GM18909 (cell line): ENCODE measurements around the gene HIF3A.
"Not testable (repeated sequence)": the region's sequence is repeated elsewhere in the genome, so short reads cannot be mapped to it uniquely, and the experiment has no call there.

Experiments used
- ATAC-seq: cut with Tn5 transposase; IDR thresholded peaks from one replicate; pipeline ENCODE4 v1.9.1; 2021; ENCODE audit warnings: mild to moderate bottlenecking; ENCODE audit not compliant: unreplicated experiment, poor library complexity

HIF3A gene

DNA sequence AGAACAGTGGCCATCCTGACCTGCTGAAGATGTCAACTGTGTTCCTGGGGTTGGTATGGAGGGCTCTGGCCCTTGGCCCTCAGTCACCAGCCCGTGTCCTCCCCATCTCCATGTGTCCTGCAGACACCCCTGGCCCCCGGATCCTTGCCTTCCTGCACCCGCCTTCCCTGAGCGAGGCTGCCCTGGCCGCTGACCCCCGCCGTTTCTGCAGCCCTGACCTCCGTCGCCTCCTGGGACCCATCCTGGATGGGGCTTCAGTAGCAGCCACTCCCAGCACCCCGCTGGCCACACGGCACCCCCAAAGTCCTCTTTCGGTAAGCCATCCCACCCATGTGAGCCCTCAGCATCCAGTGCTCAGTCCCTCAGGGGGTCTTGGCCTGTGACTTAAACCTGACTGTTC, 24.8 kb downstream of the HIF3A start:
- no peak for ATAC-seq

- not testable (repeated sequence) for ATAC-seq
Observed at GRCh38 chr19:46323227-46323626, 26.4 kb downstream of the HIF3A start.

DNA sequence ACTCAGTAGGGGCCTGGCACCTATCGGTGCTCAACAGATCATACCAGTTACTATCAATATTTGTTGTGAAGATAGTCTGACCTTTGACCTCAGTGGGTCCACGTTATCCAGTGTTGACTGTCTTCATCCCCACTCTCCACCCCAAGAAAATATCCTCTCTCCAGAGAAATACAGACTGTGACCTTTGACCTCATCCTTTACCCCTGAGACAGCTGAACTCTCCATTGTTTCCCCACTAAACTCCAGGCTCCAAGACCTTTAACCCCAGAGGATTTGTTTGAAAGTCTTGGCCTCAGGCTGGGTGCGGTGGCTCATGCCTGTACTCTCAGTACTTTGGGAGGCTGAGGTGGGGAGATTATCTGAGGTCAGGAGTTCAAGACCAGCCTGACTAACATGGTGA, 27.4 kb downstream of the HIF3A start:
- no peak for ATAC-seq

GRCh38 chr19:46326608-46327007, 29.8 kb downstream of the HIF3A start:
- no peak for ATAC-seq

GRCh38 chr19:46328079-46328478, 31.2 kb downstream of the HIF3A start:
- no peak for ATAC-seq

GRCh38 chr19:46330319-46330918, 33.6 kb downstream of the HIF3A start:
- no peak for ATAC-seq

DNA sequence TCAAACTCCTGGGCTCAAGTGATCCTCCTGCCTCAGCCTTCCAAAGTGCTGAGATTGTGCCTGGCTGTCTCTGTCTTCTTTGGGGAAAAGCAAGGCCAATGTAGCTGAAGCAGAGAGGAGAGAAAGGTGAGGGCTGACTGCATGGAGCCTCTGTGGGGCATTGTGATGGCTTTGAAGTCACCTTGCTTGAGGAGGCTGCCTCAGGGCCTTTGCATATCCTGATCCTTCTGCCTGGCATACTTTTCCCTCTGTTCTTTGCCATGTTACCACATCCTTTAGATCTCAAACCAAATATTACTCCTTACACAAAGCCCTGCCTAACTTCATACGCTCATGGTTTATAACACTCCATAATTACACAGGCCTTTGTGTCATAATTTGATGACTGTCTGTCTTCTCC, 40.6 kb downstream of the HIF3A start:
- ATAC-seq, result no peak

GRCh38 chr19:46339446-46339845, 42.6 kb downstream of the HIF3A start:
- ATAC-seq, result no peak

DNA sequence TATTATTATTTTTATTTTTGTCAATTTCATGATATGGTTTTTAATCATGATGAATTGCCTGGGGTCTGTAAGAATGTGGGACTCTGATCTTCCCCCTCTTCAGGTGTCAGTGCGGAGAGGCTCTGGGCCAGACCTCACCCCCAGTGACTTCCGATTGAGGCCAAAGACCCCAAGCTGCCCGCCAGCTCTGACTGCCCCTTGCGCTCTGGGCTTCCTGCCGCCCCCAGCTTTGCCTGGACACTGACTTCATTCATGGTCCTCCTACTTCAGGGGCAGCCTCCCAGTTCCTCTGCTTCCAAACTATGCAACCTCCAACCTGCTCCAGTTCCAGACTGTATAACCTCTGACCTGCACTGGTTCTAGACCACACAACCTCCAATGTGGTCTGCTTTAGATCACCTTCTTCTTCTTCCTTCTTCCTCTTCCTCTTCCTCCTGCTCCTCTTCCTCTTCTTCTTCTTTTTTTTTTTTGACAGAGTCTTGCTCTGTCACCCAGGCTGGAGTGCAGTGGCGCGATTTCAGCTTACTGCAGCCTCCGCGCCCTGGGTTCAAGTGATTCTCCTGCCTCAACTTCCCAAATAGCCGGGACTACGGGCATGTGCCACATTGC, 43.3 kb downstream of the HIF3A start:
- ATAC-seq, result no peak

GRCh38 chr19:46341937-46342336, 45.1 kb downstream of the HIF3A start:
- ATAC-seq, result no peak

GRCh38 chr19:46344363-46344762, 47.5 kb downstream of the HIF3A start:
- ATAC-seq, result no peak

- ATAC-seq, result no peak
Observed at GRCh38 chr19:46345157-46345556, 48.3 kb downstream of the HIF3A start.

- peak; percentile 72 for ATAC-seq
Observed at GRCh38 chr19:46346821-46347571, 50.2 kb downstream of the HIF3A start, which contains the start of gene PPP5C. PPP5C (plus strand) TSS chr19:46347087; CDS start chr19:46347097, 10 bp downstream.

DNA sequence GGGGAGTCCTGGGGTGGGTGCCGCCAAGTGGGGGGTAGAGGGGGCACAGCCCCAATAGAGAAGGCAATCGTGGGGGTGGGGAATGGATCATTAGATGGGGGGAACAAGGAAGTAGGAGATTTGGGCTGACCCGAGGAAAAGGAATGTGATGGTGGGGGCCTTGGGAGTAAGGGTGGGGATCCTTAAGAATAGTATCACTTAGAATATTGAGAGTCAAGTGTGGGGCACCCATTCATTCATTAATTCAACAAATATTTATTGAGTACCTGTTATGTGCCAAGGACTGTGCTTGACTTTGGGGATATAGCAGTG, 50.7 kb downstream of the HIF3A start:
- ATAC-seq, result no peak

GRCh38 chr19:46347985-46348384, 51.1 kb downstream of the HIF3A start:
- ATAC-seq, result no peak

DNA sequence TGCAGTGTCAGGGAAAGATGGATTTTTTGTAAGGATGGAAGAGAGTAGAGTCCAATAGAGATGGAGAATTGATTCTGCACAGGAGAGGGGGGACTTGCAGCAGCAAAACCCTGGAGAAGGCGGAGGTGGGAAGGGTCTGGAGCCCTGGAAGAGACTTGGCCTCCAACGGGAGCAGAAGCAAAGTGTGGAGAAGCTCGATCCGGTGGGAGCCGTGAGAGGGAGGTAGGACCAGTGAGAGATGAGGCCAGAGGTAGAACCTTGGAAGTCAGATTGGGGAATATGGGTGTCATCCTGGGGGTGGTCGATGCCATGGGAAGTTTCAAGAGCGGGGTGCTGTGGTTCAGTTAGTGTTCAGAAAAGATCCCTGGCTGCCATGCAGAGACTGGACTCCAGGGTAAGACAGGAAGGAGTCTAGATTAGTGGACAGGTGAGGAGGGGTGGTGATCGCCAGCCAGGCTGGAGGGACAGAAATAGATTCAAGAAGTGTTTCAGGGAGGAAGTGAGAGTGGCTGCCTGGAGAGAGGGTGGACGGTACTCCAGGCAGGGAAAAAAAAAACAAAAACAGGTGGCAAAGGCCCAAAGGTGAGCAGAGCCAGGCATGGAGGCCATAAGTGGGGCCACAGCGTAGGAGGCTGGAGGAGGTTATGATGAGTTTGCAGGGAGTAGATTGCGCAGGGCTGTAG, 52.6 kb downstream of the HIF3A start:
- no peak for ATAC-seq

DNA sequence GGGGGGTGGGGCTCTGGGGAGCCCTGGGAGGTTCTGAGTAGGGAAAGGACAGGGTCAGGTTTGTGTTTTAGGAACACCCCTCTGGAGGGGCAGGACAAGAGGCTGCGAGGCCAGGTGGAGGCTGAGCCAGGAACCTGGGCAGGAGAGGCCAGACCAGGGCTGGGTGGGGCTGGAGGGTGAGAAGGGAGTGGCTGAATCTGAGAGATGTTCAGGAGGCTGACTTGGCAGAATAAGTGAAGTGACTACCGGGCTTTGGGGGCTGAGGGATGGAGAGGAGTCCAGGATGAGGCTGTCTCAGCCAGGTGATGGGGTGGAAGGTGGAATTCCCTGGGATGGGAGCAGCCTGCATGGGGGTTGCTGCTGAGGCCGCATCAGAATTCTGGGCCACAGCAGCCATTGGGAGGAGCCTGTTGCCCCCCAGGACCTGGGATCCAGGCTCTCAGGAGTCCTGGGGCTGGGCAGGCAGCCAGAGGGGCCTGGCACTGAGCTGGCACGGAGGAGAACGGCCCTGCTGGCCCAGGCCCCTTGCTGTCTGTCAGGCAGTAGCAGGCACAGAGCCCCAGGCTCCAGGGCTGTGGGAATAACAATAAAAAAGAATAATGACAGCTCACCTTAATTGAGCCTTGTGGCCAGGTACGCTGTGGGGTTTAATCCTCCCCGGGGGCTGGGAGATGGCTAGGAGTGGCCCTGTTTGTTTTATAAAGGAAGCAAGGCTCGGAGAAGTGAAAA, 53.4 kb downstream of the HIF3A start:
- ATAC-seq, result no peak

GRCh38 chr19:46350758-46351159, 53.9 kb downstream of the HIF3A start:
- no peak for ATAC-seq

DNA sequence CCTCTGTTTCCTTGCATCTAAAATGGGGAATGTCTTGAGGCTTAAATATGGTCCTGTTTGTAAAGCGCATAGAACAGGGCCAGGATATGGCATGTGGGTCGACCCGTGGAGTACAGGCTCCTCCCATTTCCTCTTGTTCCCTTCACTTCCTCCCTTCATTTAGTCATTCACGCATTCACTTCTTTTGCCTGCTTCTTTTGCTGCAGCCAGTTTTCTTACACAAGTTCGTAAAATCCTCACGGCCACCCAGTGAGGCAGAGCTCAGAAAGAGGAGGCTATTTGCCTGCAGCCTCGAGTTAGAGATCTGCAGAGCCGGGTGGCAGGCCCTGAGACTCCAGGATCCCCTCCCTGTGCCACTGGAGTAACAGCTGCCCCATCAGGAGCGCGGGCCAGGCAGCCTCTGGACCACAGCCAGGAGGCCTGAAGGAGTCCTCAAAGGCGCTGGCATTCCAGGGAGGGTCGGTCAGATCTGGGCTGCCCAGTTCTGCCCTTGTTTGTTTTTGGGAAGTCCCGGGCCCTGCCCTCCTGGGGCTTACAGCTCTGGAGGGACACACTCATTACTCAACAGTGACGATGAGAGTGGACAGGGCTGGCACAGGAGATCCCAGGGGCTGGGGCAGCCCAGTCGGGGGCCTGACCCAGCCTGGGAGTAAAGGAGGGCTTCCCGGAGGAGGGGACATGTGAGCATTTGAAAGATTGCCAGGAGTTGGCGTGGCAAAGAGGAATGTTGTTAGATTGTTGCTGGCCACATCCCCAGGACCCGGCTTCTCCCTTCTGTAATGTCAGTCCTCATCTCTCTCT, 54.6 kb downstream of the HIF3A start:
- no peak for ATAC-seq
